HFF-Myc (cell line): Measurements from ENCODE around the gene FRG1.
"Not testable (repeated sequence)": the region's sequence is repeated elsewhere in the genome, so short reads cannot be mapped to it uniquely, and the experiment has no call there.

Experiments
- DNase-seq: peaks from one replicate; pipeline ENCODE4 v3.0.0-alpha.2; 2011; ENCODE audit warnings: low read depth; ENCODE audit errors: extremely low read depth
- H3K4me3 ChIP-seq: replicated peaks from 2 replicates; pipeline ENCODE4 v1.5.1; 2011; ENCODE audit warnings: low read depth, mild to moderate bottlenecking, control low read depth, low read length
- CTCF ChIP-seq: IDR thresholded peaks from 2 replicates; pipeline ENCODE4 v1.5.1; 2012; ENCODE audit warnings: mild to moderate bottlenecking, low read depth, low read length, control low read depth; ENCODE audit errors: missing control alignments

Gene FRG1

GRCh38 chr4:189981970-189982369 is 41.3 kb downstream of the FRG1 start:
- DNase-seq, result peak; percentile 3
- H3K4me3 ChIP-seq, result no peak overlapping the region
- TF ChIP-seq CTCF, result no peak

DNA sequence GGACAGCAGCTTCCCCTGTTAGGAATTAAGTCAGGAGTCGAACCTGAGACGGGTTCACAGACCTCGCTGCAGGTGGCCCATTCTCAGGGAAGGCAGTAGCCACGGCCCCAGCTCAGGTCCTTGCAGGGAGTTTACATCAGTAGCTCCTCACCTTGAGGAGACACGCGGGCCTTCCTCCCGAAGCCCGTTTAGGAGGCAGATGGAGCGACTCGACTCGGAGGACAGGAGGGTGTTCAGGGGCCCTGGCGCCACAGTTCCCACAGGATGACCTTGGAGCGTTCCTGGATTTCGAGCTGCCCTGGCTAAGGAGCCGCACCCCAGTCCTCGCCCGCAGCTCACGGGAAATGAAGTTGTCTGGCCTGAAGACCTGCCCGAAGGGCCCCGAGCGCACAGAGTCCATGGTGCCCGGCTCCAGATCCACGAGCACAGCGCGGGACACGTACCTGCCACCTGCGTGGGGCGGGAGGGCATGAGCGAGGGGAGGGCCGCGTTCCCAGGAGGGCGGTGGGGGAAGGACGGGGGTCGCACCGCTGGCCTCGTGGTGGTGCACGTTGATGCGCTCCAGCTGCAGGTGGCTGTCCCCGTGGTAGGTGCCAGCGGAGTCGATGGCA is 43.3 kb downstream of the FRG1 start:
- DNase-seq, H3K4me3 ChIP-seq: not testable (repeated sequence)

DNA sequence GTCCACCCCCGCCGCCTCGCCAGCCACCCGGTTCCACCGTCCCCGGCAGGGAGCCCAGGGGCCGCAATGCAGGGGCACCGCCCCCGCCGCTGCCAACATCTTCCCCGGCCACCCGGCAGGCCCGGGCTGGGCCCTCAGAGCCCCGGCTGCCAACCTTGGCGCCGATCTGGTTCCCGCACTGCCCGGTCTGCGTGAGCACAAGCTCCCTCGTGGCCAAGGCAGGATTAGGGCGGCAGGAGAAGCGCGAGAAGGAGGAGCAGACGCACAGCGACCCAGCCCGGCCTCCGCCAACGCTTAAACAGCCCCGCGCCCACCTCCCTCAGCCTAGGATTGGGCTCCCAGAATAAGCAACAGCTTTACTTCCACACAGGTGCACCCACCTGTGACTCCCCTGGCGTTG is 44.0 kb downstream of the FRG1 start:
- not testable (repeated sequence) for DNase-seq

DNA sequence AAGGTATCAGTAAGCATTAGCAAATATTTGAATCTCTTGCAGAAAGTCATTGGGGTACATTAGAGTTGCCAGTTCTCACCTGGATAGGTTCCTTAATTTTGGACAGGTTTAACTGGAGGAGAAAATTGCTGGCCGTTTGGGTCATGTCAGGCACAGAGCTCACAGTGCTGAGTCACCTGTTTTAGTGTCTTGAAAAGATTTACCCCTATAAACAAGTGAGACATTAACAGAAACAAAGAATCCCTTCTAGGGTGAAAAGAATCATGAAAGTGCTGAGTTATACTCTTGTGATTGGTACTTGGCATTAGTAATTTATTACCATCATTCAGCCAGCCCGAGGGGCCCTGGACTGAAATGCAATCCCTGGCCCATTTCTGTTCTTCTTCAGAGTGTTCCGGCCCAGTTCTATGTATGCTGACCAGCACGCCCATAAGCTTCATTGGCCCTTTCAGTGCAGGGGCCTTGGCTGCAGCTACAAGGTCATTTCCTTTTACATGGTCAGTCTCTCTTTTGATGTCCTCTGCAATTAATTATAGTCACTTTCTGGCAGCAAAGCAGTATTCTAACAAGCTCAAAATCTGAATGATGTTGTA is 45.1 kb downstream of the FRG1 start:
- H3K4me3 ChIP-seq, DNase-seq: not testable (repeated sequence)

More for the DNA sequence above, 44.0 kb downstream of the FRG1 start:
- not testable (repeated sequence) for H3K4me3 ChIP-seq

- no peak for DNase-seq
These were observed 48.3 kb downstream of the FRG1 start for GRCh38 chr4:189988877-189989431.

DNA sequence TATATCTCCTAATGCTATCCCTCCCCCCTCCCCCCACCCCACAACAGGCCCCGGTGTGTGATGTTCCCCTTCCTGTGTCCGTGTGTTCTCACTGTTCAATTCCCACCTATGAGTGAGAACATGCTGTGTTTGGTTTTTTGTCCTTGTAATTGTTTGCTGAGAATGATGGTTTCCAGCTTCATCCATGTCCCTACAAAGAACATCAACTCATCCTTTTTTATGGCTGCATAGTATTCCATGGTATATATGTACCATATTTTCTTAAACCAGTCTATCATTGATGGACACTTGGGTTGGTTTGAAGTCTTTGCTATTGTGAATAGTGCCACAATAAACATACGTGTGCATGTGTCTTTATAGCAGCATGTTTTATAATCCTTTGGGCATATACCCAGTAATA is 49.3 kb downstream of the FRG1 start:
- not testable (repeated sequence) for DNase-seq, H3K4me3 ChIP-seq

More at GRCh38 chr4:189988877-189989431, 48.3 kb downstream of the FRG1 start:
- no peak for TF ChIP-seq CTCF
- no peak overlapping the region for H3K4me3 ChIP-seq
